ENCODE measurements around the gene SYNGR3.

Gene SYNGR3

DNA sequence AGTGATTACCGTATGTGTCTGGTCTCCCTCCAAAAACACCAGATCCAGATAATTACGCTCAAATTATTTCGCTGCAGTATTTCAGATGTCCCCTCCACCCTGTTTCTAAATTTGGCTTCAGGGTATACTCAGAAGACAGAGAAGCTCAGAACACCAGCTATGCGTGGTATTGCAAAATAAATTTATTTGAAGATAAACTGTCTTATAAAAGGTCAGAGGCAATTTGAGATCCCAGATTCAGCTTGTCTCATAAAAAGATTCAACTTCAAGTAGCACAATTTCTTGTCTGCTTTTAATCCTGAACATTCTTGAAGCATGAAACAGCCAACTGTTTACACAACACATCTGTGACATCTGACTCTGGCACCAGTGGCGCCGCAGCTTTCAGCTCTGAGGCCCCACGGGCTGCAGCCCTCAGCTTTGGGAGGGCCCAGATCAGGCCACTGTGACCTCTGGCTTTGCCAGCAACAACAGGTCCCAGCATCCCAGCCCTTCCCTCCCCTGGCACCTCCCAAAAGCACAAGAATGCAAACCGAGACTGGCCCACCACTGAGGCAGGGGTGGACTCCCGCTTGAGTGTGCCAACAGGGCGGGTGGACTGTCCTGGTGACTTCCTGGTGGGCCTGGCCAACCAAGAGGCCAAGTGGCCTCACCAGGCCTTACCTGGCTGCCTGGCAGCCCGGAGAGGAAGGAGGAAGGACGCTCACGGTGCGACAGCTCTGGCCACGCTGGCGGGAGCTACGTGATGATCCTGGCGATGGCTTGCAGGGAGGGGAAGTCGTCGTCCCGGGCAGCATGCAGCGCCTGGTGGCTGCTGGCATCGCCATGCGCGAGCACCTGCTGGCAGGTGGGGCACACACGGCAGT lies 8.0 kb downstream of the SYNGR3 start:
- no peak for DNase-seq

DNA sequence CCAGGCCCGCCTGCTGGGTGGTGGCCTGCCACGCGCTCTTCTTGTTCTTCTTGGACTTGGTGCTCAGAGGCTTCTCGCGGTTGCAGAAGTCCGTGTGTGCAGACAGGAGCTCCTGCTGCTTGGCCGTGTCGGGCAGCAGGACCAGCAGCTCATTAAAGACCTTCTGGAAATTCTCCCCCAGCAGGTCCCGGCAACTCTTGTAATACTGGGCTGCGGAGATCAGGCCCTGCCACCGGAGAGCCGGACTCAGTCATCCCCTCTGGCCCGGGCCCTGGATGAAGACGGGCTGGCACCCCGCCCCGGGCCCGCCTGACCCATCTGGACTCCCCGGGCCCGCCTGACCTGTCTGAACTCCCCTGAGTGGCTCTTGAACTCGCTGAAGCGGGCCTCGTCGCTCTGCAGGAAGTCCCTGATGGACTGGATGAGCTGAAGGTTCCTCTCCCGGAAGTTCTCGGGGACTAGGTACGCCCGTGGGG lies 8.6 kb downstream of the SYNGR3 start:
- DNase-seq: no peak

DNA sequence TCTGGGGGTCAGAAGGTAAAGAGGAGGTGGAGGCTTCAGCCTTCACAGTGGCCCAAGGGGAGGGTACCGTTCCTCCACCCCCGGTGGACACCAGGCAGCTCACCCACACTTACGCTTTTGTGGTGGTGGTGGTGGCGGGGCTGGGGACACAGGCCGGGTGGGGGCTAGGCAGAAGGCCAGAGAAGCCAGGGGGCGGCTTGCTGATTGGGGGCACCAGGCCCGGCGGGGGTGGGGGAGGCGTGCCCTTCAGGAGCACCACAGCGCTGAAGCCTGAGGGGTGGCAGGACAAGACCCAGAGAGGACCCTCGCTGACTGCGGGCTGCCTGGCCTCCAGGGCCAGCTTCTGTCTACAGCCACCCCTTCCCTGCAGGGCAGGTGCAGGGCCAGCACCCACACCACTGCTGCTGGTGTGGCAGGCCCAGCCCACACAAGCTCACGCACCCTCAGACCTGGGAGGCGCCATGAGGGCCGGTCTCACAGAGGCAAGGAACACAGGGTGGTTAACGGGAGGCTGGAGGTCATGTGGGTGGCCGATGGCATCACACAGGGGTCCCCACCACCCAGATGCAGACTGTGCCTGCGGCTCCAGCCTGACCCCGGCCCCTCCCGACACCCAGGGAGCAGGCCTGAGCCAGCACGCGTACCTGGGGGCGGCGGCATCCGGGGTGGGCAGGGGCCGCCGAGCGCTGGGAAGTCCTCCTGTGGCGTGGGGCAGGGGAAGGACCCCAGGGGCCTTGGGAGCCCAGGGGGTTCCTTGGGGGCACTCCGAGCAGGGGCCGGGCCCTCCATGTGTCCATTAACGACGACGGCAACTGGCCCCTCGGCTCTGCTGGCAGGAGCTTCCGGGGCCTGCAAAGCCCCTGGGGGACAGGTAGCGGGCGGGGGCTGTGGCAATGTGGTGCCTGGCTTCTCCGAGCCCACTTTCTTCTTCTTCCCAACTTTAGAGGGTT lies 9.4 kb downstream of the SYNGR3 start:
- DNase-seq: no peak

DNA sequence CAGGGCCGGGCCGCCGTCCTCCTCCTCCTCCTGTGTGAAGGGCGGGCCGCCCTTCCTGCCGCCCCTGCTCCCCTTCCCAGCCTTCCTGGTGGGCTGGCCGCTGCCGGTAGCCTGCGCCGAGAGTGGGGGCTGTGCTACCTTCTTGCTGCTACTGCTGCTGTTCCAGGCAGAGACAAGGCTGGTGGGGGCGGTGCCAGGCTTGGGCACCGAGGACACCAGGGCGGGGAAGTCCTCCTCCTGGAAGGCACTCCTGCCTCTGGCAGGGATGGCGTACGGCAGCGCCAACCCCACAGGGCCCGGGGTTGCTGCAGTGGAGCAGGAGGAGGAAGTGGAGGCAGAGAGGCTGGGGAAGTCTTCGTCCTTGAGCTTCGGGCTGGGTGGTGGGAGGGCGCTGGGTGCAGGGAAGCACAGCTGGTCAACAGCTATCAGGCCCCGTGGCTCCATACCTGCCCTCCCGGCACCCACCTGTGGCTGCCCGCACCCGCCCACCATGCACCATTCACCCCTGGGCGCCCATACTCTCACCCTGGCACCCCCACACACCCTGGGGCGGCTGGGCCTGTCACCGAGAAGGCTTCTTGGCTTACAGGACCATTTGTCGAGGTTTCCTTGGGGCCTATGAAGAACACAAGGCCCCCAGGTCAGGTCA lies 10.2 kb downstream of the SYNGR3 start:
- DNase-seq: no peak

DNA sequence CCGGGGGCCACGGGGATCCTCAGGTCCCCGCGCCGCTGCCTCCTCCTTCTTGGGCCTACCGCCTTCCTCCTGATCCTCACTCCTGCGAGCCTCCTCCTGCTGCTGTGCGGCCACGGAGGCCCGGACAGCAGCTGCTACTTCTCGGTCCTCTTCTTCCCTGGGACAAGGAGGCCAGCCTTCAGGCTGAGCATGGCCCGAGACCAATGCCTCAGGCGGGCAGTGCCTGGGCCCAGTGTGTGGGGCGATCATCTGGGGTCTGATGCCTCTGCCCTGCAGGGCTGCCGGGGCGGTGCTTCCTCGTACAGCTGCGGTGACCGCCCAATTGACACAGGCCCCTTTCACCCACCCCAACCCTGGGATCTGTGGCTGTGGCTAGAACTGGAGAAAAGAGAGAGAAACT lies 11.3 kb downstream of the SYNGR3 start:
- no peak for DNase-seq

DNA sequence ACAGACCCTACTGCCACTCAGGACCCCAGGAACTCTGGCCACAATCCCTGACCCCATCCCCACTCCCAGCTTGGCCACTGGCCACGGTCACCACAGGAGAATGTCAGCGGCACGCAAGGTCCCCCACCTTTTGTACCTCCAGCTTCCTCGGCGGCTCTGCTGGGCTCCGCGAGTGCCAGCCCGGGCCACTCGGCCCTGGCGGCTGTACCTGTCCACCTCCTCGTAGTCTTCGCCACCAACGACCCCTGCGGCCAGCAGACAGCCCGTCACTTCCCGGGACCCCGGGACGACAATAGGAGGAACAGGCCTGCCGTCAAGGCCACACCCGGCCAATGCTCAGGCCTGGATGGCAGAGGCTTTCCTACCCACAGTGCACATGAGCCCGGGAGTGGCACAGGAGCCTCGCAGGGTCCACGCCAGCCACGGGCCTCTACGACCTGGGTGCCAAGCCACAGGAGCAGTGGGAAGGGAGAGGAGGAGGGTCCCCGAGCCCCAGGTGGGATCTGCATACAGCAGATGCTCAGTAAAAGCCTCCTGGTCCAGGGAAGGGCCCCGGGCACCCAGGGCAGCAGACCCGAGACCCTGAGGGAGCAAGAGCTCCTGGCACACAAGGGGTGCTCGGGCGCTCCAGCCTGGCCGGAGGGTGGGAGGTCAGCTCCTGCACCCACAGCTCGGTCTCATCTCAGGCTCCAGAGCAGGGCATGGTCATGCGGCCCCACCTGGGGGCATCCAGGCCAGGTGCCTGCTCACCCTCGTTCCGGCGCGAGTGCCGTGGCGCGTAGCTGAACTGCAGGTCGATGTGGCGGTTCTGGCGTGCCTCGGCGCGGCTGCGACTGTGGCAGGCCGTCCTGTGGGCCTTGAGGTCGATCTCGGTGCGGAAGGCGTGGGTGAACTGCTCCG lies 11.9 kb downstream of the SYNGR3 start:
- DNase-seq: no peak

DNA sequence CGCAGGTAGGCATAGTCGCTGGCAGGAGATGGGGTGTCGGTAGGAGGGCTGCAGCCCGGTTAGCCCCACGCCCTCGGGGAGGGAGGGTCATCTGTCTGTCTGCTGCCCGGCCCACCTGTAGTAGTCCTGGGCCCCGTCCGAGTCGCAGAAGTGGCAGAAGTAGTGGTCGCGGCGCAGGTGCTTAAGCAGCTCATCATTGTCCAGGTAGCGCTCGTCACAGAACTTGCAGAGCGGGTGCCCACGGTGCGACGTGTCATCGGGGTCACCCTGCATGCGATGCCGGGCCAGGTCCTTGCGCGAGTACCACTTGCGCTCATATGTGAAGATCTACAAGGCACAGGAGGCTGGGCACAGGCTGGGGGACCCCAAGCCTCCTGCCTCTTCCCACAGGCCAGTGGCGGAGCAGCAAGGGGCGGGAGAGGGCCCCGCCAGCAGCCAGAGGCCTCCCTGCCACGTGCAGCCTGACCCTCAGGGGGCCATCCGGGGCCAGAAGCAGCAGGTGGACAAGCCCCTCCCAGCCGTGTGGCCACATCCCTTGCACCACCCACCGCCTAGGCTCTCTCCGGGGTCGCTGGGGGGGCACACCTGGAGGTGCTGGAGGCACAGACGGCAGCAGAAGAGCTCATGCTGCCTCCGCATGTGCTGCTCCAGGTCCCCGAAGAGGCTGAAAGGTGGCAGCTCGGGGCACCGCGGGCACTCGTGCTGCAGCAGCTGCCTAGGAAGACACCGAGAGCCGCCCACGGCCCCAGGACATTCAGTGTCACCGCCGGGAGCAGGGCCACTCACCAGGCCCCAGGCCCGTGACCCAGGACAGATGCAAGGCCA lies 12.8 kb downstream of the SYNGR3 start:
- DNase-seq: no peak

DNA sequence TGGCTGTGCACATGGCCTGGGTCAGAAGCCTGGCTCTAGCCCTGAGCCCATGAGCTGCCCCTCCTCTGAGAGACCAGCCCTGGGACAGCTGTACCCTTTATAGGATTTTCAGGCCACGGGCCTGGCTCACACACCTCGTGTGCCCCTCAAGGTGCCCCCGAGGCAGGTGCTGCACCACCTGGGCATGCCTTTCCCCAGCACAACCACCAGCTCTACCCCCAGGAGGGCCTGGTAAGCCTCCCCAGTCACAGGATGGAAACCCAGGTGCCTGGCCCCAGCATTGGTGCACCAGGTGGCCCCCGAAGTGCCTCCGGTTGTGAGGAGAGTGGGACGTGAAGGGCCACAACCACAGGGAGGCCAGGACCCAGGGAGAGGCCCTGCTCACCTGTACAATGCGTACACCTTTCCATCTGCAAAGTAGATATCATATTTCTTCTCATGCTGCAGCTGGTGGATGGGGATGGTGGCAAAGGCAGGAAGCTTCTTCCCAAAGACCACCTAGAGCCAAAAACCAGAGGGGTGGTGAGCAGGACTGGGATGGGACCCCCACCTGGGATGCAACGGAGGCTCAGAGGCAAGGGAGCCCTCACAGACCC lies 13.6 kb downstream of the SYNGR3 start:
- no peak for DNase-seq

DNA sequence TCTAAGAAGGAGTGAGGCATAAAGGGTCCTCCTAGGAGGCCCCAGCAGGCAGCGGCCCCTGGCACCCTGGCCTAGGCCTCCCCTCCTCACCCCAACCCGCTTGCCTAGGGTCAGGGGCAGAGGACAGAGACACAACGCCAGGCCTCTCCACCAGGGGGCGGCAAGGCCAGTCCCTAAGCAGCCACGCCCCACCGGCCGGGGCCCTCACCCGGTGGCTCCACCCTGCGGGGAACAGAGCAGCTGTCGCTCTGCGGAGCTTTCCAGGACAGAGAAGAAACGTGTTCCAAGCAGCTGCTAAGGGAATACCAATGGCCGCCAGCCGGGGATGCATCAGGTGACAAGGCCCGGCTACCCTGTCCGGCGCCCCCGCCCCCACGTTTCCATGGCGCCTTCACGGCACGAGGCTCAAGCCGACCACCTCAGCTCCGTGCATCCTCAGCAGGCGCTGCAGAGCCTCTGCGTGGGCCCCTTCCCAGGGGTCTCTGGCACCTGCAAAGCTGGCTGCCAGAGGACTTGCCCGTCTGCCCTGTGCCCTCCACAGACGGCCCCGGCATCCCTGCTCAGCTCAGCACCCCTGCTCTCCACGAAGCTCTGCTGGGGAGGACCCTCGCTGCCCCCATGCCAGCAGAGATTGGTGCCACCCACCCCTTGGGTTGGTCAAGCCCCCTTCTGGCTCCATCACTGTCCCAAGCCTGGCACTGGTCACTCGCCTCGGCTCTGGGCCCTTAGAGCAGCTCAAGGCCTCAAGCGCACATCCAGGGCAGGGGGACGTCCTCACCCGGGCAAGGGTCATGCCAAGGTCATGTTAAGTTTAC lies 14.3 kb downstream of the SYNGR3 start:
- peak; percentile 77 for DNase-seq

DNA sequence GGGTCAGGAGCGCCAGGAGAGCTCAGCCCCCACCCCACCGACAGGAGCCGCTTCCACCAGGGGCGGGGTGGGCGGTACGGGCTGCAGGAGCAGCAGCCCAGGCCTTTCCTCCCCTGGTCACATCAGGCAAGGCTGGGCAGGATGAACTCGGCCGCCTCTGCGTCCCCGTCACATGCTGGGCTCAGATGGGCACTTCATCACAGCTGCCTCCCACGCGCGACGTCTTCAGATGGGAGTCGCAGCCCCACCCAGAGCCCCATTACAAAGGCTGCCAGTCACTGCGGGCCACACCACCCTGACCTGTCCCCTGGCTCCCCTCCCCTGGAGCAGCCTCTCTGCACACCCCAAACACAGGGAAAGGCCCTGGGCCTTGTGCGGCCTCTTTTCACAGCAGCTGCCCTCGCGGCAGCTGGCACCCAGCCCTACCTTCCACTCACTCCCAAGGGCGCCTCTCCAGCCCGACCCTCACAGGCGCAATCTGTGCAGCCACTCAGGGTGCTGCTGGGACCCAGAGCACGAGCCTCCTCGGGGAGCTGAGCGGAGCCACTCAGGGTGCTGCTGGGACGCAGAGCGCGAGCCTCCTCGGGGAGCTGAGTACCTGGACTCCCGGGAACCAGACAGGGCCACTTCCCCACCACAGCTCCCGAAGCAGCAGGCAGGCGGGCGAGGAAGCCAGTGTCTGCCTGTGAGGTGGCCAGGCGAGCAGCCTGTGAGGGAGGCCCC lies 15.2 kb downstream of the SYNGR3 start:
- DNase-seq: no peak

DNA sequence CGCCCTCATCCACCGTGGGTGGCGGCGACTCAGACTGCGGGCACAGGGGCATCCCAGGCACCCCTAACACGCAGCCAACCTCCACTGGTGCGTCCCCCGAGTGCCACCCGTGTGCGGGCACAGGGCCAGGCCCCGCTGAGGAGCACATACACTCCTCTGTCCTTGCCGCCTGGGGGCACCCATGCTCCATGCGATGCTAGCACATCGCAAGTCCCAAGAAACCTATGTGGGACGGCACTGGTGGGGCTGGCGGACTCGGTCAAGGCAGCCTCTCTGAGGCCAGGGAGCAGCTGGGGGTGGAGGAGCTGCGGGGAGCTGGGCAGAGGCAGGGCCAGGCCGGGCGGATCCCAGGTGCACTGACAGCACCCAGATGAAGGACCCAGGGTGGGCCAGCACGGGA lies 15.9 kb downstream of the SYNGR3 start:
- DNase-seq: no peak

DNA sequence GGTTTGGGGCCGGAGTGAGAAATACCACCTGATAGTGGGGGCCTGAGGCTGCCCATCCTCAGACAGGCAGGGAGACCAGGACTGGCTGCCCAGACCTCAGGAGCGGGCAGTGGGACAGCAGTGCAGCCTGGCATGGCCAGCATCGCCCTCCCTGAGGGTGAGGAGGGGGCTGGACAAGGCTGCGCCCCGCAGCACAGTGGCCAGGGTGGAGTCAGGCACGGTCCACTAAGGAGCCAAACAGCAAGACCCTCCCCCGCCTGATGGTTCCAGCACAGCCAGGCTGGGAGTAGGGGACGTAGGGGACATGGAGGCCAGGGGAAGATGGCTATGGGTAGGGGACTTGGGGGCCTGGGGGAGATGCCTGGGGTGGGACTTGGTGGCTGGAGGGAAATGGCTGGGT lies 16.5 kb downstream of the SYNGR3 start:
- DNase-seq: no peak

DNA sequence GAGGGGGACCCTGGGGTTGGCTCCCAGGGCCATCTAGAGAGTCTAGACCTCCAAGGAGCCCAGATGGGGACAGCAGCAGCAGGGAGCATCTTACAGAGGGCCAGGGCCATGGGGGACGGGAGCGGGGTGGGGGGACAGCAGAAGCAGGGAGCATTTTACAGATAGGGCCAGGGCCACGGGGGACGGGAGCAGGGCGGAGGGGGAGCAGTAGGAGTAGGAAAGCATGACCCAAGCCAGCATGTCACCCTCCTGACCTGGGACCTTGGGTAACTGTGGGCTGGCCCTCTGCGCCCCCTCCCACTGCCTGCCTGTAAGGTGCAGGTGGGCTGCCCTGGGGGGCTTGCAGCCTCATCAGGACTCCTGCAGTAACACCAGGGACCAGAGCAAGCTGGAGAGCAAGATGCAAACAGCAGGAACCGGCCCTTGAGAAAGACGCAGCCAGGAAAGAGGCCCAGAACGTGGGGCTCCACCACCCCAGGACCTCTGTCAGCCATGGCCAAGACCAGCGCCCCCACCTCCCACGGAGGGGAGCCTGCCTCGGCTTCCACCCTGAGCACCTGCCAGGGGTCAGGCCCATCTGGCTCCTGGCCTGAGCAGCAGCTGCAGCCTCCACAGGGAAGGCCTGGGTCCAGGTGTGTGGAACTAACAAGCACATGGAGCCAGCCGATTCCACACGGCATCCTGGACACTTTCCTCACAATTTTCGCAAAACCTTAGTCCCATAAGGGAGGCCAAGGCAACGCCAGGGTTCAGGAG lies 17.5 kb downstream of the SYNGR3 start:
- DNase-seq: no peak

DNA sequence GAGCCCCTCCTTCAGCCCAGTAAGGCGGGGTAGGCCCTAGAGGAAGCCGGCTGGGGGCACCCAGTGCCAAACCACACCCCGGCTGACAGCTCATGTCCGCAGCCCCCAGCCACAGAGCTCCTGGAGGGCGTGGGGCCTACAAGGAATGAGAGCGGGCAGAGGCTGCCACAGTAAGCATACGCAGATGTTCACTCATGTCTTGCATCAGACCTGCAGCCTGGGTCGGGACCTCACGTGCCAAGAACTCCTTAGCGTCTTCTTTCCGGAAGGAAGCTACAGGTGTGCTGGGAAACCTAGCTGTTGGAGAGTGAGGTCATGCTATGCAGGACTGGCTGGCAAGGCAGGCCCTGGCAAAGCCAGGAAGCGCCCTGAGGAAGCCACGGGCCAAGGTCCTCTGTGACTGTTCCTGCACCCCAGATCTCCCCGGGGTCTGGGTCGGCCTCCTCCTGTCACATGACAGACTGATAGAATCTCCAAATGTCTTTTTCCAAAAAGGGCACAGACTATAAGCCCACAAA lies 18.3 kb downstream of the SYNGR3 start:
- peak; percentile 31 for DNase-seq

DNA sequence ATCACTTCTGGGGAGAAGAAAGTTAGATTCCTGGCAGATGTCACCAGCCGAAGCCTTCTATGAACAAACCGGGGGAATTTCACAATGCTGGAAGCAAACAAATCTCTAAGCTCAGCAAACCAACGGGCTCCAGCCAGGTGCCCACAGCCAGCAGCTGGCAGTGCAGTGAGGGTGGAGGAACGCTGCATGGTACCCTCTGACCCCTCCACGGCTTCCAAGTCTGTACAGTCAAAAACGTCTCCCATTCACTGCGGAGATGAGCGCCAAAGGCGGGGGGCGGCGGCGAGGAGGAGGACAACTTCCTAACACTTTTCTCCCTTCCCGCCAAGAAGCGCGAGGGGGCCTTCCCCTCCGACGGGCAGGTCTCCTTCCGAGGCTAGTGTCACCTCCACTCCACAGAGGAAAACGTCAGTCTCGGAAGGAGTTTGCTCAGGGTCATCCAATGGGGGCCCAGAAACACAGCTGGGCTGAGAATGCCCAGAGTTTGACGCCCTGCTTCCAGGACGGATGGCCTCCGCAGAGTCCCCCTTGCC lies 18.9 kb downstream of the SYNGR3 start:
- DNase-seq: peak; percentile 11

DNA sequence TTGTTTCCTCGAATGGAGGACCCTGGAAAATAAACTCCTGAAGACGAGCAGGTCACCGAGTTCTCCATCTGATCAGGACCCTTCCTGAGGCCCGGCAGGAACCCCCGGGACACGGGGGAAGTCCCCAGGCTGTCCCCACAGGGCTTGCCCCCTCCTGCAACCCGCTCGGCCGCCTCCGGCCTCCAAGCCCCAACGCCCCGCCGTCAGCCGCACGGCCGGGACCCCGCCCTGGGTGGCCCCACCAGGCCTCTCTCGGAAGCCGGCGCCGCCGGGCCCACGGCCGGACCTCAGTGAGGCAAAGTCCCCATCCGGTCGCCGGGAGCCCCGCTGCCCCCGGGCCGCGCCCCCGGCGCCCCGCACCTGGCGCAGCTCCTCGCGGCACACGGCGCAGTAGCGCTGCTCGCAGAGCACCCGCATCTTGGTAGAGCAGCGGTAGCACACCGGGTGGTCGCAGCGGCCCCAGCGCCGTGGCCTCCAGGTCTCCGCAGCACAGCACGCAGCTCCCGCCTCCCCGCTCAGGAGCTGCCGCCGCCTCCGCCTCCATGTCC lies 19.5 kb downstream of the SYNGR3 start:
- no peak for DNase-seq

DNA sequence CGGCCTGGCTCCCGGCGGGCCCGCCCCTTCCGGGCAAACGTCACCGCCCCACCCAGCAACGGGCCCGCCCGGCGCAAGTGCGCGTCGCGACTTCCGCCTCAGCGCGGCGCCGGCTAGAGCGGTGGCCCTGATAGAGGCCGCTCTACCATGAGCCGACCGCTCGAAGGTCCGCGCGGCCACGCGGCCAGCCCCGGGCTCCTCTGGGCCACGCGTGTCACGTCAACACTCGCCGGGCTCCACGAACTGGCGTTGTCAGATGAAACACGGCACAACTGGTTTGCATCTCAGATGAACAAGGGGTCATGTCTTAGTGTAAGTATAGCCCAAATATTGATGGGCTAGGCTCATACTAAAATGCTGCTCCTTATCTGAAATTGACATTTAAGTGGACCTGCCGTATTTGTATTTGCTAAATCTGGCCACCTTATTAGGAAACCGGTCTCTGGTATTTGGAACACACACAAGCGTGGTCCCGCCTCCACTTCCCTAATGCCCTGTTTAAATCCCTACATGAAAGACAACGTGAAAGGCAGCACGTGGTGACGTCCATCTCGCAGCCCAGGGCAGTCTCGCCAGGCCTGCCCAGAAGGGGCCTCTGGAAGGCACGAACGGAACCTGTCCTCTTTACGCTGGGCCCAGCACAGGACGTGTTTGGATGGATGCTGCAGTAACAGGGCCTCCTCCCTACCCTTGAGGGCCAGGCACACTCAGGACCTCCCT lies 20.2 kb downstream of the SYNGR3 start, which contains the start of gene ZNF598:
Gene ZNF598, minus strand, starts transcription at position 31 of the 720 bp plus-strand sequence.
- peak; percentile 88 for DNase-seq
